Thyroid gland (tissue), 4 donors: ENCODE data around the gene PATJ.

Experiments used
- POLR2A ChIP-seq, 2 donors: fragments of 450-650 bp; IDR thresholded peaks; one replicate each; pipeline ENCODE4 v1.6.1; 2017; ENCODE audit warnings: antibody characterized with exemption in 2 of 2, mild to moderate bottlenecking in 2 of 2, moderate library complexity in 1 of 2
- TF ChIP-seq, protein P1 (sequence below), 6 experiments: fragments of 200-600 bp in 3 of 6; fragments of 450-650 bp in 3 of 6; sonication (generic) in 3 of 6; IDR thresholded peaks; one replicate each; pipeline ENCODE4 v1.5.1; 2016 to 2019; ENCODE audit warnings: antibody characterized with exemption in 6 of 6, mild to moderate bottlenecking in 2 of 6, inconsistent platforms in 1 of 6, moderate library complexity in 1 of 6

DNA sequence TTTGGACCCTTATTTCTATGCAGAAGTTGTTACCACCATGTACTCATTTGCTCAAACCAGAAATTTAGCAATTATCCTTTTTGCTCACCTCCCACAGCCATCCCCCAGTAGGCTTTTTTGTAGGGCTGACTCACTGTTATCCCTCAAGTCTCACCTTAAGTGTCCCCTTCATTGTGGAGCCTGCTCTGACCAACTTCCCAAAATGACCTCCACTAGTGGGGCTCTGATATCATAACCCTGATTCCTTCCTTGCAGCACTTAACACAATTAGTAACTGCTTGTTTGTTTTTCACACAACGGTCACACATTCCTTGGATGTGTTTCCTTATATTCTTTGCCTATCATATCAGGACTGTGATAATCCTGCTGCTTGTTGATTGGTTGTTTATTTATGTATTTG lies 76.7 kb downstream of the PATJ start:
- TF ChIP-seq, protein P1, sequence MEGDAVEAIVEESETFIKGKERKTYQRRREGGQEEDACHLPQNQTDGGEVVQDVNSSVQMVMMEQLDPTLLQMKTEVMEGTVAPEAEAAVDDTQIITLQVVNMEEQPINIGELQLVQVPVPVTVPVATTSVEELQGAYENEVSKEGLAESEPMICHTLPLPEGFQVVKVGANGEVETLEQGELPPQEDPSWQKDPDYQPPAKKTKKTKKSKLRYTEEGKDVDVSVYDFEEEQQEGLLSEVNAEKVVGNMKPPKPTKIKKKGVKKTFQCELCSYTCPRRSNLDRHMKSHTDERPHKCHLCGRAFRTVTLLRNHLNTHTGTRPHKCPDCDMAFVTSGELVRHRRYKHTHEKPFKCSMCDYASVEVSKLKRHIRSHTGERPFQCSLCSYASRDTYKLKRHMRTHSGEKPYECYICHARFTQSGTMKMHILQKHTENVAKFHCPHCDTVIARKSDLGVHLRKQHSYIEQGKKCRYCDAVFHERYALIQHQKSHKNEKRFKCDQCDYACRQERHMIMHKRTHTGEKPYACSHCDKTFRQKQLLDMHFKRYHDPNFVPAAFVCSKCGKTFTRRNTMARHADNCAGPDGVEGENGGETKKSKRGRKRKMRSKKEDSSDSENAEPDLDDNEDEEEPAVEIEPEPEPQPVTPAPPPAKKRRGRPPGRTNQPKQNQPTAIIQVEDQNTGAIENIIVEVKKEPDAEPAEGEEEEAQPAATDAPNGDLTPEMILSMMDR (IDR thresholded peaks at IDR 0.05): no peak
- TF ChIP-seq POLR2A (IDR thresholded peaks at IDR 0.05): no peak
